Brain microvascular endothelial cell (primary cell): ENCODE data around the gene CAMTA1.
A peak's percentile ranks its signal among the peaks of the same experiment; 100 is the strongest.

Source experiments
- DNase-seq: peaks from one replicate; pipeline ENCODE4 v3.0.0-alpha.2; 2020
- H3K27ac ChIP-seq: fragments of 250-450 bp; sonication (Bioruptor Pico); 2 replicates; pipeline ENCODE4 v1.5.1; 2020; ENCODE audit warnings: mild to moderate bottlenecking, moderate library complexity
- H3K27me3 ChIP-seq: fragments of 250-450 bp; sonication (Bioruptor Pico); replicated peaks from 2 replicates; pipeline ENCODE4 v1.5.1; 2020; ENCODE audit warnings: mild to moderate bottlenecking
- H3K36me3 ChIP-seq: fragments of 250-450 bp; sonication (Bioruptor Pico); replicated peaks from 2 replicates; pipeline ENCODE4 v1.5.1; 2020; ENCODE audit warnings: mild to moderate bottlenecking
- H3K4me3 ChIP-seq: 2 replicates; pipeline ENCODE4 v1.5.1; 2011; ENCODE audit warnings: low read depth, mild to moderate bottlenecking, control low read depth, low read length, moderate library complexity
- in situ Hi-C: cut with HindIII; loops from 2 replicates; pipeline ENCODE4 v1.10.0; 2017; ENCODE audit warnings: low sequenced_read_pairs, low pct_ligation_motif_present
- TF ChIP-seq, protein P1 (sequence below): IDR thresholded peaks from 2 replicates; pipeline ENCODE4 v1.5.1; 2011; ENCODE audit warnings: low read depth, mild to moderate bottlenecking, moderate library complexity, low read length, control low read depth, inconsistent platforms; ENCODE audit errors: missing control alignments

Gene CAMTA1

DNA sequence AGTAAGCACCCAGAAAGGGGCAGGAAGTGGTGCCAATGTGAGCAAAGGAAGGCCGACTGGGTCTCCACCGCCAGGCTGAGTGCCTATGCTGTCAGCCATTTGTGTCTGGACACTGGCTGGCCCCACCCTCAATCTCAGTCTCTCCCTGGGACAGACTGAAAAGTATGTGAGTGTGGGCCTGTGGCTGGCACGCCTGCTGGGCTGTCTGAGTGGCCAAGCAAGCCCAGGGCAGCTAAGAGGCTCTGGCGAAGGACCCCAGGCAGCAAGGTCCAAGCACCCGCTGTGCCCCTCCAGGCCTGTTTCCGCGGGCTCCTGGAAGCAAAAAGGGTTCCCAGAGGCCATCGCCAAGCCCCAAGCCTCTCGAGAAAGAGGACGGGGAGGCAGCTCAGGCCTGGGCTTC is 892.6 kb downstream of the CAMTA1 start:
- in situ Hi-C loops = no loop called here
- H3K4me3 ChIP-seq = no peak overlapping the region
- no peak overlapping the region for H3K27ac ChIP-seq
- no peaks in the 10 kb centered on the region for H3K27me3 ChIP-seq
- H3K36me3 ChIP-seq = no peaks in the 10 kb centered on the region
- no peak for DNase-seq
- TF ChIP-seq, protein P1, sequence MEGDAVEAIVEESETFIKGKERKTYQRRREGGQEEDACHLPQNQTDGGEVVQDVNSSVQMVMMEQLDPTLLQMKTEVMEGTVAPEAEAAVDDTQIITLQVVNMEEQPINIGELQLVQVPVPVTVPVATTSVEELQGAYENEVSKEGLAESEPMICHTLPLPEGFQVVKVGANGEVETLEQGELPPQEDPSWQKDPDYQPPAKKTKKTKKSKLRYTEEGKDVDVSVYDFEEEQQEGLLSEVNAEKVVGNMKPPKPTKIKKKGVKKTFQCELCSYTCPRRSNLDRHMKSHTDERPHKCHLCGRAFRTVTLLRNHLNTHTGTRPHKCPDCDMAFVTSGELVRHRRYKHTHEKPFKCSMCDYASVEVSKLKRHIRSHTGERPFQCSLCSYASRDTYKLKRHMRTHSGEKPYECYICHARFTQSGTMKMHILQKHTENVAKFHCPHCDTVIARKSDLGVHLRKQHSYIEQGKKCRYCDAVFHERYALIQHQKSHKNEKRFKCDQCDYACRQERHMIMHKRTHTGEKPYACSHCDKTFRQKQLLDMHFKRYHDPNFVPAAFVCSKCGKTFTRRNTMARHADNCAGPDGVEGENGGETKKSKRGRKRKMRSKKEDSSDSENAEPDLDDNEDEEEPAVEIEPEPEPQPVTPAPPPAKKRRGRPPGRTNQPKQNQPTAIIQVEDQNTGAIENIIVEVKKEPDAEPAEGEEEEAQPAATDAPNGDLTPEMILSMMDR = no peak

DNA sequence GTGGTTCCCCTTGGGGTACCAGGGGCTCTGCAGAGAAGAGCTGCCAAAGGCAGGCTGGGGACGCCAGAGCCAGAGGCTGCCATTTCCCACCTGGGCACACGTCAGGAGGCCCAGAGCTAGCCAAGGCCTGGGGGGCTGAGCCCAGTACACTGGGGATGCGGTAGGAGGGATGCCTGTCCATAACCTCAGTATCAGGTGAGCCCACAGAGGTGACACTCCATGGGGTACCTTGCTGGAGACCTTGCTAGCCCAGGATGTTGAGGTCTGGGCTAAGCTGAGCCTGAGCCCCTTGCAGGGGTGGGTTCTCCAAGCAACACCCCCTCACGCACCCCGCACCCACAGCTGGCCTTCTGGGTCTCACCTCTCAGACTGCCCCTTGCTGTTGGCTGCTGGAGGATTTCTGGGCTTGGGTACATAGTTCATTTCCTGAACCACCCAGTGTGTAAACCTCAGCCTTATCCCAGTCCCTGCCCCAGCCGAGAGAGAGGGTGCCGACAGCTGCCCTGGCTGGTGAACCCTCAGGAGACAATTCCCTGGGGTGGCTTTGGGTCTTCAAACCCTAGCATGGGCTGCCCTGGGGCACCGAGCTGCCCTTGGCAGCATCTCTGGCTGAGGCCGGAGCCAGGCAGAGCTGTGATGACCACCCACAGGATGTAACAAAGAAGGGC is 893.4 kb downstream of the CAMTA1 start:
- in situ Hi-C loops = no loop called here
- TF ChIP-seq, protein P1 = no peak
- H3K4me3 ChIP-seq = no peak overlapping the region
- H3K27ac ChIP-seq = no peak overlapping the region
- no peaks in the 10 kb centered on the region for H3K27me3 ChIP-seq
- H3K36me3 ChIP-seq = no peaks in the 10 kb centered on the region
- DNase-seq = no peak

DNA sequence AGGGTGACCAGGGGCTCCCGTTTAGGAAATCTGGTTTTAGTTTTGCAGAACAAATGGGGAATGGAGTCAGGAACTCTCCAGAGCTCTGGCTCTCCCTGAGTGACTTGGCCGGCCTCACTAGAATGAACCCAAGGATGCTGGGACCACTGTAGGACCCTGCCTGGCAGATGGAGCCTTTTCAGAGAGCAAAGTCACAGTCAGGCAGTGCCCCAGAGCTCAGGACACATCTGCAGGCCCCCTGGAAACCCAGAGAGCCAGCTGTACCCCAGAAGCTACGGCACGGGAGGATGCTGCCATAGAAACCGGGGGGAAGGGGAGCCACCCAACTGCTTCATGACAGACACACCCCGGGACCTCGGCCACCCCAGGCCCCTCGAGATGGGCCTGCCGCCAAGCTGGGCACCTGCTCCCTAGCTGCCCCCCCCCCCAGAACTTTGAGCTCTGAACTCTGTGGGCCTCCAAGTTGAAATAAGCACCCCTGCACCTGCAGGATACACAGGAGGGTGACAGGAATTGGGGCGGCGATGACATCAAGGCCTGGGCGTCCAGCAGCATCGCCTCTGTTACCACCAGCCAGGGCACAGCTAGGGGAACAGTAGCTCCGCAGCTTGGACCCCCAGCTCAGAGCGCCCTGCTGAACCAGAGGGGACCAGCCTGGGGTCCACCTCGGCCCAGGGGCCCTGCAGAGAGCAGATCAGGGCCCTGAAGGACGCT is 894.1 kb downstream of the CAMTA1 start:
- H3K4me3 ChIP-seq = no peak overlapping the region
- in situ Hi-C loops = no loop called here
- H3K27ac ChIP-seq = no peak overlapping the region
- H3K36me3 ChIP-seq = no peaks in the 10 kb centered on the region
- no peak for DNase-seq
- TF ChIP-seq, protein P1 = no peak
- H3K27me3 ChIP-seq = no peaks in the 10 kb centered on the region

DNA sequence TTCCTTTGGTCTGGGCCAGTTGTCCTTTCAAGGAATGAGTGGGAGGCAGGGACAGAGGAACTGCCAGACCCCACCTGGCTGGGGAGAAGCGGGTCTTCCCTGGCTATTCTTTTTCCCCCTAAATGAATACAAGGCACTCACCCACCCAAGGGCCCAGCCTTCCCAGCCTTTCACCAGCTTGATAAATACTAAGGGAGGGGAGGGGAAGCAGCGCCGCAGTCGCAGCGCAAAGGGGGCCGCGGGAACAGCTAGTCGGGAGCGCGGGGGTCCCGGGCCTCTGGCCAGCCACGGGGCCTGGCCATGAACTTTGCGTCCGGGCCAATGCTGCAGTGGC is 894.6 kb downstream of the CAMTA1 start:
- Histone ChIP-seq H3K27me3 (no peaks in the 10 kb centered on the region), H3K36me3 (no peaks in the 10 kb centered on the region), H3K4me3 (peak overlapping the region; percentile 59), H3K27ac (no peak overlapping the region)
- TF ChIP-seq, protein P1 = no peak
- in situ Hi-C loops = no loop called here
- DNase-seq = no peak

DNA sequence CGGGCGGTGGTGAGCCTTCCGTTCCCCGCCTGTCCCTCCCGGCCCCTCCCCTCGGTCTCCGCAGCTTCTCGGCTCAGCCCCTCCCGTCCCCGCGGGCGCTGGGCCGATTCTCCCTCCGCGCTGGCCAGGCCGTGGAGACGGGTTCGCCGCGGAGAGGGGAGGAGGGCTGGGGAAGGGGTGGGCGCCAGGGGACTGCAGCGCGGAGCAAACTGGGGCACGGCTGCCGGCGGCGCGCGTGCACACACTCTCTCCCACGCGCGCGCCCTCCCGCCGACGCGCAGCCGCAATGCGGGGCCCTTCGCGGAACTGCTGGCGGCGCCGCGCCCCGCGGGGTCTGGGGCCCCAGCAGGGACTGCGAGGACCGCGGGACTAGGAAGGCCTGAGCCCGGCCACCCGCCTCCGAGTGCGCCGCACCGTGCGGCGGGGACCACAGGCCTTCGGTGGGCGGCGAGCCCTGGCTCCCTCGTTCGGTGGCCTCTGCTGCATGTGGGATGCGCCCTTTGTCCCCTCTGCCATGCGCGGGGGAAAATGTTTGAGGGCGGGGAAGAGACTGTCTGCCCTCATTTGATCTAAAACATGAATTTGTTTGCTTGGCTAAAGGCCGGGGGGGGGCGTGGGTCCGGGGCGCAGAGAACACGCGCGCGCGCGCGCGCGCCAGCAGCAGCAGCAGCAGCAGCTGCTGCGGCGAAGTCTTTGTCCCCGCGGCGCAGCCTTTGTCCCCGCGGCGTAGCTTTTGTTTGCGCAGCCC is 895.1 kb downstream of the CAMTA1 start:
- TF ChIP-seq, protein P1 = no peak
- Histone ChIP-seq H3K27me3 (no peaks in the 10 kb centered on the region), H3K4me3 (peak overlapping the region; percentile 59), H3K27ac (no peak overlapping the region), H3K36me3 (no peaks in the 10 kb centered on the region)
- in situ Hi-C loops = no loop called here
- DNase-seq = no peak
